Measurements from ENCODE around the gene ATCAY. TPM values are rescaled to one million over a fixed set of nuclear protein-coding genes. Genes with fewer than 3 reads are reported as not detected.
"Not testable (repeated sequence)": the region's sequence is repeated elsewhere in the genome, so short reads cannot be mapped to it uniquely, and the experiment has no call there.

Gene ATCAY
- total RNA-seq, 1 experiment from 2014 or later, result not detected

GRCh38 chr19:3932931-3933810, 52.7 kb downstream of the ATCAY start, which contains the start of gene NMRK2:
Gene NMRK2, plus strand, starts transcription at chr19:3933069. Its CDS starts 603 bp downstream, at chr19:3933672.
- ATAC-seq, result no peak
- no peaks in the 10 kb centered on the region for H3K9me2 ChIP-seq (replicated peaks; ENCODE audit: low read length)

DNA sequence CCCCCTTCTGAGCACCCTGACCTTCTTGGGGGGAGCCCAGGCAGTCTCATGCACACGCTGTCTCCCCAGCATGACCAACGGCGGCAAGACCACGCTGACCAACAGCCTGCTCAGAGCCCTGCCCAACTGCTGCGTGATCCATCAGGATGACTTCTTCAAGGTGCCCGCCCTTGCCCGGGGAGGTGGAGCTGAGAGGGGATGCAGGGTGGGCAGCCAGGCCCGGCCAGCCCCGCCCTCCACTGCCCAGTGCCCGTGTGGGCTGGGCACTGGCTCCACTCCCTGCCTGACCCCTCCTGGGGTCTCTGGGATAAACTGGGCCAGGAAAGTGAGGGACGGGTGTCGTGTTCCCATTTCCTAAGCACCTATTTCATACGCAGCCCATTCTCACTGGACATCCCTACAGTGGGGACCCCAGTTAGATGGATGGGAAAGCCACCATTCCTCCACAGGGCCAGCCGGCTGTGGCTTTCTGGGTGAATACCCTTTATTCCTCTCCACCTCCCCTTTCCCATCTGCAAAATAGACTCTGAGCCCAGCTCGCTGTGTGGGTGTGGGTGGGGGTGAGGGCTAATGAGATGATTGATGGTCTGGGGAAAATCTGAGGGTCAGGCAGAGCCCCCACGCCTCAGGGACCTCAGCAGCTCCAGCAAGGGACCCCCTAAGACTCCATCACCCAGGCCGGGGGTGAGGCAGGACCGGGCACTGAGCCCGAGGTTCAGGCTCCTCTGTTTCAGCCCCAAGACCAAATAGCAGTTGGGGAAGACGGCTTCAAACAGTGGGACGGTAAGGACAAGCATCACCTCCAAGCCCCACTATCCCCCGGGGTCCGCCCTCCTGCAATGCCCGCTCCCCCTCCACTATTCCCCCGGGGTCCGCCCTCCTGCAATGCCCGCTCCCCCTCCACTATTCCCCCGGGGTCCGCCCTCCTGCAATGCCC, 56.3 kb downstream of the ATCAY start:
- ATAC-seq, result no peak
- TF ChIP-seq EZH2 (IDR thresholded peaks at IDR 0.05; ENCODE audit: low read length, unreplicated experiment), result no peak
- TF ChIP-seq EZH2phosphoT487 (IDR thresholded peaks at IDR 0.05; ENCODE audit: borderline replicate concordance, low read length), result no peak
- TF ChIP-seq CTCF (conservative IDR thresholded peaks at IDR 0.05; ENCODE audit: low read depth, low read length), result no peak
- Histone ChIP-seq H3K4me3 (ENCODE audit: low read length) (no peak overlapping the region), H3K4me2 (ENCODE audit: low read length) (no peak overlapping the region), H3K36me3 (ENCODE audit: low read depth, low read length) (no peaks in the 10 kb centered on the region), H3F3A (ENCODE audit: low read length, unreplicated experiment) (no peaks in the 10 kb centered on the region), H3K9ac (ENCODE audit: low read length) (no peak overlapping the region), H2AFZ (ENCODE audit: low read length) (no peak overlapping the region), H3K4me1 (ENCODE audit: insufficient read depth, low read length) (no peaks in the 10 kb centered on the region), H3K9me2 (replicated peaks; ENCODE audit: low read length) (no peaks in the 10 kb centered on the region), H3K79me2 (ENCODE audit: low read length) (no peaks in the 10 kb centered on the region), H4K20me1 (ENCODE audit: low read length) (no peaks in the 10 kb centered on the region), H3K27me3 (ENCODE audit: low read length) (no peaks in the 10 kb centered on the region), H3K27ac (ENCODE audit: low read length) (no peak overlapping the region), H3K9me3 (ENCODE audit: low read length) (no peaks in the 10 kb centered on the region)
- no peak for DNase-seq
- intact Hi-C loops (cut with micrococcal nuclease), result no loop called here
- no TSS peak for BruUV-seq (replicated peaks)
- CTCF ChIA-PET, result no interaction called here
- POLR2A ChIA-PET (ENCODE audit: unreplicated experiment), result no interaction called here

More at GRCh38 chr19:3932931-3933810, 52.7 kb downstream of the ATCAY start, which contains the start of gene NMRK2:
- no peaks in the 10 kb centered on the region for H3K36me3 ChIP-seq (ENCODE audit: low read depth, low read length)
- no peak within 1 kb of the TSS for H2AFZ ChIP-seq (ENCODE audit: low read length)
- no peak within 1 kb of the TSS for H3K4me2 ChIP-seq (ENCODE audit: low read length)
- no peaks in the 10 kb centered on the region for H3K27me3 ChIP-seq (ENCODE audit: low read length)
- no TSS peak for BruUV-seq (replicated peaks)
- no peak within 1 kb of the TSS for H3K9ac ChIP-seq (ENCODE audit: low read length)
- H3F3A ChIP-seq (ENCODE audit: low read length, unreplicated experiment), result no peaks in the 10 kb centered on the region
- H3K4me1 ChIP-seq (ENCODE audit: insufficient read depth, low read length), result no peaks in the 10 kb centered on the region
- H3K9me3 ChIP-seq (ENCODE audit: low read length), result no peaks in the 10 kb centered on the region
- no peak within 1 kb of the TSS for H3K4me3 ChIP-seq (ENCODE audit: low read length)
- H3K79me2 ChIP-seq (ENCODE audit: low read length), result no peaks in the 10 kb centered on the region
- no peaks in the 10 kb centered on the region for H4K20me1 ChIP-seq (ENCODE audit: low read length)
- TF ChIP-seq CTCF (conservative IDR thresholded peaks at IDR 0.05; ENCODE audit: low read depth, low read length), result no peak
- TF ChIP-seq EZH2phosphoT487 (IDR thresholded peaks at IDR 0.05; ENCODE audit: borderline replicate concordance, low read length), result no peak
- TF ChIP-seq EZH2 (IDR thresholded peaks at IDR 0.05; ENCODE audit: low read length, unreplicated experiment), result no peak
- ChIA-PET CTCF (no interaction called here), POLR2A (ENCODE audit: unreplicated experiment) (no interaction called here)
- no peak for DNase-seq
- no peak within 1 kb of the TSS for H3K27ac ChIP-seq (ENCODE audit: low read length)
- intact Hi-C loops (cut with micrococcal nuclease), result no loop called here

DNA sequence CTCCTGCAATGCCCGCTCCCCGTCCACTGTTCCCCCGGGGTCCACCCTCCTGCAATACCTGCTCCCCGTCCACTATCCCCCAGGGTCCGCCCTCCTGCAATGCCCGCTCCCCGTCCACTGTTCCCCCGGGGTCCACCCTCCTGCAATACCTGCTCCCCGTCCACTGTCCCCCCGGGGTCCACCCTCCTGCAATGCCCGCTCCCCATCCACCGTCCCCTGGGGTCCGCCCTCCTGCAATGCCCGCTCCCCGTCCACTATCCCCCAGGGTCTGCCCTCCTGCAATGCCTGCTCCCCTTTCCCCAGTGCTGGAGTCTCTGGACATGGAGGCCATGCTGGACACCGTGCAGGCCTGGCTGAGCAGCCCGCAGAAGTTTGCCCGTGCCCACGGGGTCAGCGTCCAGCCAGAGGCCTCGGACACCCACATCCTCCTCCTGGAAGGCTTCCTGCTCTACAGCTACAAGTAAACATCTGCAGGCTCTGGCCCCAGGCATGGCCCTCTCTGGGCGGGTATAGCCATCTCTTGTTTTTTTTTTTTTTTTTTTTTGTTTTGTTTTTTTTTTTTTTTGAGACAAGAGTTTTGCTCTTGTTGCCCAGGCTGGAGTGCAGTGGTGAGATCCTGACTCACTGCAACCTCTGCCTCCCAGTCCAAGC, 57.9 kb downstream of the ATCAY start:
- CTCF ChIA-PET; H3K9me2 ChIP-seq (replicated peaks; ENCODE audit: low read length); H3K79me2 ChIP-seq (ENCODE audit: low read length); H3K4me2 ChIP-seq (ENCODE audit: low read length); POLR2A ChIA-PET (ENCODE audit: unreplicated experiment); H3K4me3 ChIP-seq (ENCODE audit: low read length); H3K27ac ChIP-seq (ENCODE audit: low read length); H3K27me3 ChIP-seq (ENCODE audit: low read length); H4K20me1 ChIP-seq (ENCODE audit: low read length); H3F3A ChIP-seq (ENCODE audit: low read length, unreplicated experiment); H3K9me3 ChIP-seq (ENCODE audit: low read length); ATAC-seq; H3K4me1 ChIP-seq (ENCODE audit: insufficient read depth, low read length); H2AFZ ChIP-seq (ENCODE audit: low read length); BruUV-seq (replicated peaks); H3K9ac ChIP-seq (ENCODE audit: low read length); intact Hi-C loops (cut with micrococcal nuclease); H3K36me3 ChIP-seq (ENCODE audit: low read depth, low read length); DNase-seq: not testable (repeated sequence)
